ENCODE data around the gene FBXO38.

The FBXO38 gene, protein sequence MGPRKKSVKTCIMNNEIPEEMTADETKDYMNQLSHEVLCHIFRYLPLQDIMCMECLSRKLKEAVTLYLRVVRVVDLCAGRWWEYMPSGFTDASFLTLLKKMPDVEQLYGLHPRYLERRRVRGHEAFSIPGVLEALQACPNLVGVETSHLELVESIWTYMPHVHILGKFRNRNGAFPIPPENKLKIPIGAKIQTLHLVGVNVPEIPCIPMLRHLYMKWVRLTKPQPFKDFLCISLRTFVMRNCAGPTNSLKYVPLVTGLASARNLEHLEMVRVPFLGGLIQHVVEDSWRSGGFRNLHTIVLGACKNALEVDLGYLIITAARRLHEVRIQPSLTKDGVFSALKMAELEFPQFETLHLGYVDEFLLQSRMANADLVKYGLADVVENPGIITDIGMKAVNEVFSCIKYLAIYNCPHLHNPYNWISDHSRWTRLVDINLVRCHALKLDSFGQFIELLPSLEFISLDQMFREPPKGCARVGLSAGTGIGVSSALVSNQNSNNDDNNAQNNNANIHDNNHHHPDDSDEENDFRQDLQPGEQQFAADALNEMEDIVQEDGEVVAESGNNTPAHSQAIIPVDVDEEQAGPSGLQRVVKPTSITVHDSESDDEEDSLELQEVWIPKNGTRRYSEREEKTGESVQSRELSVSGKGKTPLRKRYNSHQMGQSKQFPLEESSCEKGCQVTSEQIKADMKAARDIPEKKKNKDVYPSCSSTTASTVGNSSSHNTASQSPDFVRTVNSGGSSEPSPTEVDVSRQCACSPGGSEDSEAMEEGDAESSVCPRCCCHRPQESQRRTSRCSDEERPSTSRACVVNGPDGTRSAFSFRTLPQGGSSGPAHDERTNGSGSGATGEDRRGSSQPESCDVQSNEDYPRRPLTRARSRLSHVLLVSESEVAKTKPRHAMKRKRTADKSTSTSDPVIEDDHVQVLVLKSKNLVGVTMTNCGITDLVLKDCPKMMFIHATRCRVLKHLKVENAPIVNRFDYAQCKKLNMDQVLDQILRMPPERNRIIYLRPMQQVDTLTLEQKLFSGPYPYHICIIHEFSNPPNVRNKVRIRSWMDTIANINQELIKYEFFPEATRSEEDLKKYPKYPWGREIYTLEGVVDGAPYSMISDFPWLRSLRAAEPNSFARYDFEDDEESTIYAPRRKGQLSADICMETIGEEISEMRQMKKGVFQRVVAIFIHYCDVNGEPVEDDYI

GRCh38 chr5:148383564-148384379, at the start of gene FBXO38:
Gene FBXO38, plus strand, starts transcription at chr5:148383958. Its CDS starts 10,819 bp downstream, at chr5:148394777.
- H3K36me3 ChIP-seq = peaks cover 14% of the 10 kb centered on the region
- H3K27ac ChIP-seq = peak within 1 kb of the TSS; percentile 96
- no peaks in the 10 kb centered on the region for H3K9me3 ChIP-seq
- H3K27me3 ChIP-seq = peaks cover 4% of the 10 kb centered on the region
- H3K4me1 ChIP-seq (ENCODE audit: control insufficient read depth in 1 of 2, insufficient read depth in 1 of 2, low read depth in 1 of 2, low read length in 1 of 2) = peaks cover 48 to 51% of the 10 kb centered on the region in 2 experiments
- TF ChIP-seq, protein P1, sequence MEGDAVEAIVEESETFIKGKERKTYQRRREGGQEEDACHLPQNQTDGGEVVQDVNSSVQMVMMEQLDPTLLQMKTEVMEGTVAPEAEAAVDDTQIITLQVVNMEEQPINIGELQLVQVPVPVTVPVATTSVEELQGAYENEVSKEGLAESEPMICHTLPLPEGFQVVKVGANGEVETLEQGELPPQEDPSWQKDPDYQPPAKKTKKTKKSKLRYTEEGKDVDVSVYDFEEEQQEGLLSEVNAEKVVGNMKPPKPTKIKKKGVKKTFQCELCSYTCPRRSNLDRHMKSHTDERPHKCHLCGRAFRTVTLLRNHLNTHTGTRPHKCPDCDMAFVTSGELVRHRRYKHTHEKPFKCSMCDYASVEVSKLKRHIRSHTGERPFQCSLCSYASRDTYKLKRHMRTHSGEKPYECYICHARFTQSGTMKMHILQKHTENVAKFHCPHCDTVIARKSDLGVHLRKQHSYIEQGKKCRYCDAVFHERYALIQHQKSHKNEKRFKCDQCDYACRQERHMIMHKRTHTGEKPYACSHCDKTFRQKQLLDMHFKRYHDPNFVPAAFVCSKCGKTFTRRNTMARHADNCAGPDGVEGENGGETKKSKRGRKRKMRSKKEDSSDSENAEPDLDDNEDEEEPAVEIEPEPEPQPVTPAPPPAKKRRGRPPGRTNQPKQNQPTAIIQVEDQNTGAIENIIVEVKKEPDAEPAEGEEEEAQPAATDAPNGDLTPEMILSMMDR (IDR thresholded peaks at IDR 0.05) = peak; percentile 37
- peak within 1 kb of the TSS; percentile 73 to 86 for H3K4me3 ChIP-seq (ENCODE audit: low read depth in 1 of 2, low read length in 1 of 2)

DNA sequence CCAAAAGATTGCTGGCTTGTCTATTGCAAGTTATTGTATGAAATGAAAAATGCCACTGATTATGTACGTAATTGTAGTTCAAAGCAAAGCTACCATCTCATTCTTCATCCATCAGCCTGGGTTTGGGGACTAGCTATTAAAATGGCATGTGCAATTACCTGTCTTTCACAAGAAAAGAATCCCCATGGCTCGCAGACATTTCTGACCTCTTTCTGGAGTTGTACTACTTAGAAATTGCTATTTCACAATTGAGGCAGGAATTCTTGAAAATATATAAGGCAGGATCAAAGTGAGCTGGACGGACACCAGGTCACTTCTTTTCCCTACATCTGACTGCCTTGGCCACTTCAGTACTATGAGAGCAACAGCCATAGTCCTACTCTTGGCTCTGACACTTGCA, 48.5 kb upstream of the FBXO38 start, which contains the start of gene SPINK9:
Gene SPINK9, plus strand, starts transcription at position 301 of the 400 bp plus-strand sequence. Its CDS starts 55 bp downstream, at position 356.
- H3K27ac ChIP-seq = no peak within 1 kb of the TSS

DNA sequence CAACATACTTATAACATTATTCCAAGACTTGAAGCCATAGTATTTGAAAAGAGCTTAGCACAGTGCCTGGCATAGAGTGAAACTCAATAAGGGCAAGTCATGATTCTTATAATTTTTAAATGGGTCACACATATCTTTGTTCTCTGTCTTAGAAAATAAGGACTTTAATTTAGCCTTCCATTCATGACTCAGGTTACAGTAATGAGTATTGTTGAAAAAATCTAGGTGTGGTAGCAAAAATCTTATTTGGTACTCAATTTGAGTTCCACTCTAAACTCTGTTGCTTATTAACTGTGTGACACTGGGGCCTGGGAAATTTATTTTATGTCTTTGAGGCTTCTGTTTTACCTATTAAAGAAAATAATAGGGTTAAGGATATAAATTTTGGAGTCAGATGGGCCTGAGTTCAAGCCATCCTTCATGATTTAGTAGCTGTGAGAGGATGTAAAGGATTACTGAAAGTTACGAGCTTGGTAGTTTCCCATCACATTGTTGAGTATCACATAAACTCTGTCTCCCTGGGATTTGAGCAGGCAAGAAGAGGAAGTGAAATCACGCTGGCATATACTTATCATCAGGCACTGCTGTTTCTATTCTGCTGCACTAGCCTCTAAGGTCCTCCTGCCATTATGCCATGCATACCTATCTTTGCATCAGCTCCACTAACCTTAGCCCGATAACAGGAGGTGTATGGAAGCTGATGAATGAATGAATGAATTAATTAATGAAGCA, 46.9 kb upstream of the FBXO38 start:
- Histone ChIP-seq H3K36me3 (no peaks in the 10 kb centered on the region), H3K4me1 (ENCODE audit: control insufficient read depth in 1 of 2, insufficient read depth in 1 of 2, low read depth in 1 of 2, low read length in 1 of 2) (no peaks in the 10 kb centered on the region), H3K27me3 (no peaks in the 10 kb centered on the region), H3K27ac (no peak overlapping the region), H3K4me3 (ENCODE audit: low read depth in 1 of 2, low read length in 1 of 2) (no peak overlapping the region), H3K9me3 (no peaks in the 10 kb centered on the region)
- TF ChIP-seq, protein P1 (IDR thresholded peaks at IDR 0.05) = no peak

More for the DNA sequence above, 48.5 kb upstream of the FBXO38 start, which contains the start of gene SPINK9:
- no peaks in the 10 kb centered on the region for H3K4me1 ChIP-seq (ENCODE audit: control insufficient read depth in 1 of 2, insufficient read depth in 1 of 2, low read depth in 1 of 2, low read length in 1 of 2)
- H3K36me3 ChIP-seq = no peaks in the 10 kb centered on the region
- TF ChIP-seq, protein P1 (IDR thresholded peaks at IDR 0.05) = no peak
- no peak within 1 kb of the TSS for H3K4me3 ChIP-seq (ENCODE audit: low read depth in 1 of 2, low read length in 1 of 2)
- no peaks in the 10 kb centered on the region for H3K9me3 ChIP-seq
- no peaks in the 10 kb centered on the region for H3K27me3 ChIP-seq

DNA sequence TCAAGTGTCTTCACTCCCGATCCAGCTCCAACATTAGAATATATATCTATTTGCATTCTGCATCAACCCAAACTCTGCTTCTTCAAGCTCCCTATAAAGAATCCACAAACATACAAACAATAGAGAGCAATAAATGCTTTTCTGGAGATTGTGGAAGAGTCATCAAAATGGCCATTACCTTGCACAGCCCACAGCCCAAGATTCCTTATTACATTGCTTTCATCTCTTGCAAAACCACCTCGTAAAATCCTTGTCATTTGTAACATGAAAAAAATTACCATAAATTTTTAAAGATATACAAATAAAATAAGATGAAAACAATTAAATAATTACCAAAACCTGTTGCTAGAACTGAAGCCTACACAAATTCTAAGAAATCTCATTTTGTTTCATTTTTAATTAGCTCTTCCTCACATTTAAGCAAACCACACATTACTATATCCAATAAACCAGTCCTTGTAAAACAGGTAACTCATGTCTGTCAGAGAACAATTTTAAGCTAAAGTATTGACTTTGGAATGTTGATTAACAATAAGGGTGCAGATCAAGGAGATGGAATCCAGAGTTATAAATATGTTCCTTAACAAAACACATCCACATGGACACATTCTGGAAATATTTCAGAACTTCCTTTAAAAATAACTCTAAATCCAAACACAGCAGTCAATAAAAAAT, 41.2 kb upstream of the FBXO38 start:
- TF ChIP-seq, protein P1 (IDR thresholded peaks at IDR 0.05) = no peak
- no peaks in the 10 kb centered on the region for H3K9me3 ChIP-seq
- H3K4me1 ChIP-seq (ENCODE audit: control insufficient read depth in 1 of 2, insufficient read depth in 1 of 2, low read depth in 1 of 2, low read length in 1 of 2) = no peaks in the 10 kb centered on the region
- H3K27me3 ChIP-seq = no peaks in the 10 kb centered on the region
- H3K27ac ChIP-seq = no peak overlapping the region
- no peak overlapping the region for H3K4me3 ChIP-seq (ENCODE audit: low read depth in 1 of 2, low read length in 1 of 2)
- no peaks in the 10 kb centered on the region for H3K36me3 ChIP-seq

Data from neutrophil (primary cell).